HCT116 (cell line): ENCODE measurements around the gene FOXF1. TPM values are rescaled to one million over a fixed set of nuclear protein-coding genes. Genes with fewer than 3 reads are reported as not detected.

Experiments used
- ATAC-seq: fragments of 200-7000 bp; cut with Tn5 transposase; 2 replicates; pipeline ENCODE4 v1.9.1; 2020; ENCODE audit warnings: mild to moderate bottlenecking, moderate library complexity
- BruUV-seq: library from RNA; stranded (reverse); fragments of 400-500 nt; replicated peaks from 2 replicates; lab custom pipeline; 2021; lab: Mats Ljungman, UMichigan
- CTCF ChIA-PET: fragments of 300-600 bp; sonication (Branson Sonifier 250); formaldehyde crosslinking; loops from one replicate; lab custom pipeline; 2021; ENCODE audit warnings: antibody characterized with exemption; lab: Charles Lee
- POLR2A ChIA-PET: fragments of 300-600, 350-600 bp; sonication (Branson Sonifier 250); formaldehyde crosslinking; loops from one replicate; lab custom pipeline; 2021; ENCODE audit warnings: antibody characterized with exemption; lab: Charles Lee
- RAD21 ChIA-PET, 2 experiments: fragments of 300-600 bp; sonication (Branson Sonifier 250); formaldehyde crosslinking; loops; one replicate each; lab custom pipeline; 2023; ENCODE audit warnings: low total read pairs in 2 of 2; ENCODE audit not compliant: uncharacterized antibody in 2 of 2, unreplicated experiment in 2 of 2, low non-redundant PET in 1 of 2; lab: Charles Lee
- DNase-seq: peaks from one replicate; pipeline ENCODE4 v3.0.0-alpha.2; 2010; ENCODE audit warnings: low read depth, low spot score
- H2AFZ ChIP-seq: fragments of 200-600 bp; shearing (Covaris generic), sonication (generic); 2 replicates; pipeline ENCODE4 v1.6.1; 2017; ENCODE audit warnings: low read depth, mixed run types, mixed read lengths, antibody characterized with exemption, low read length; ENCODE audit not compliant: poor library complexity, severe bottlenecking
- H3K27ac ChIP-seq: 2 replicates; pipeline ENCODE4 v1.5.1; 2012; ENCODE audit warnings: low read depth, low read length
- H3K27me3 ChIP-seq: fragments of 200-600 bp; sonication (generic); 2 replicates; pipeline ENCODE4 v1.6.1; 2016; ENCODE audit warnings: mixed run types, low read length, mixed read lengths; ENCODE audit not compliant: insufficient read depth
- H3K36me3 ChIP-seq, 2 experiments: fragments of 200-500 bp in 1 of 2; fragments of 200-600 bp in 1 of 2; sonication (Bioruptor generic) in 1 of 2; sonication (generic) in 1 of 2; 2 replicates each; pipeline versions ENCODE4 v1.5.1 to v1.6.1; 2014 to 2016; ENCODE audit warnings: low read length in 2 of 2, inconsistent platforms in 1 of 2, mixed read lengths in 1 of 2, mixed run types in 1 of 2; ENCODE audit not compliant: insufficient read depth in 2 of 2, control insufficient read depth in 1 of 2
- H3K4me1 ChIP-seq, 2 experiments: fragments of 200-600 bp in 1 of 2; sonication (generic) in 1 of 2; 2 replicates each; pipeline versions ENCODE4 v1.5.1 to v1.6.1; 2012 to 2017; ENCODE audit warnings: low read length in 2 of 2, inconsistent platforms in 1 of 2, mild to moderate bottlenecking in 1 of 2, mixed read lengths in 1 of 2, mixed run types in 1 of 2, moderate library complexity in 1 of 2; ENCODE audit not compliant: insufficient read depth in 2 of 2, control insufficient read depth in 1 of 2
- H3K4me2 ChIP-seq: fragments of 200-600 bp; sonication (generic); 2 replicates; pipeline ENCODE4 v1.6.1; 2017; ENCODE audit warnings: mixed run types, low read length, mixed read lengths
- H3K4me3 ChIP-seq, 2 experiments: fragments of 200-600 bp in 1 of 2; sonication (generic) in 1 of 2; replicated peaks in 1 of 2; 2 replicates each; pipeline ENCODE4 v1.5.1; 2011 to 2016; ENCODE audit warnings: low read length in 2 of 2, control low read depth in 1 of 2, low read depth in 1 of 2, mild to moderate bottlenecking in 1 of 2, mixed read lengths in 1 of 2, mixed run types in 1 of 2
- H3K79me2 ChIP-seq: fragments of 200-600 bp; sonication (generic); 2 replicates; pipeline ENCODE4 v1.6.1; 2017; ENCODE audit warnings: mild to moderate bottlenecking, mixed run types, low read length, moderate library complexity, mixed read lengths; ENCODE audit not compliant: insufficient read depth
- H3K9ac ChIP-seq: fragments of 200-600 bp; sonication (generic); 2 replicates; pipeline ENCODE4 v1.6.1; 2016; ENCODE audit warnings: low read length, mixed read lengths
- H3K9me2 ChIP-seq: fragments of 200-600 bp; sonication (generic), shearing (Covaris generic); 2 replicates; pipeline ENCODE4 v1.6.1; 2017; ENCODE audit warnings: mixed run types, mild to moderate bottlenecking, moderate library complexity; ENCODE audit not compliant: insufficient read depth
- H3K9me3 ChIP-seq, 2 experiments: fragments of 200-500 bp in 1 of 2; fragments of 200-600 bp in 1 of 2; sonication (Bioruptor generic) in 1 of 2; sonication (generic) in 1 of 2; 2 replicates each; pipeline ENCODE4 v1.6.1; 2014 to 2017; ENCODE audit warnings: low read length in 2 of 2, mixed read lengths in 2 of 2, inconsistent platforms in 1 of 2, low read depth in 1 of 2, mild to moderate bottlenecking in 1 of 2, mixed run types in 1 of 2, moderate library complexity in 1 of 2; ENCODE audit not compliant: control insufficient read depth in 1 of 2, insufficient read depth in 1 of 2
- H4K20me1 ChIP-seq: fragments of 200-600 bp; sonication (generic), shearing (Covaris generic); 2 replicates; pipeline ENCODE4 v1.6.1; 2017; ENCODE audit warnings: mixed run types, mild to moderate bottlenecking, moderate library complexity; ENCODE audit not compliant: insufficient read depth
- CBX3 ChIP-seq: IDR thresholded peaks from 2 replicates; pipeline ENCODE4 v1.6.1; 2012; ENCODE audit warnings: low read depth
- CTCF ChIP-seq, 3 experiments: fragments of 200-600 bp in 1 of 3; sonication (generic) in 1 of 3; IDR thresholded peaks in 2 of 3; conservative IDR thresholded peaks in 1 of 3; 2 replicates each; pipeline ENCODE4 v1.5.1; 2012 to 2017; ENCODE audit warnings: low read depth in 2 of 3, low read length in 2 of 3, antibody characterized with exemption in 1 of 3, borderline replicate concordance in 1 of 3, control low read depth in 1 of 3, mild to moderate bottlenecking in 1 of 3, mixed read lengths in 1 of 3, mixed run types in 1 of 3, moderate library complexity in 1 of 3; ENCODE audit not compliant: insufficient read depth in 1 of 3
- EGR1 ChIP-seq: IDR thresholded peaks from 2 replicates; pipeline ENCODE4 v1.6.1; 2012; ENCODE audit warnings: low read depth
- EZH2 ChIP-seq: fragments of 200-600 bp; sonication (generic); IDR thresholded peaks from 2 replicates; pipeline ENCODE4 v1.6.1; 2017; ENCODE audit warnings: antibody characterized with exemption, mixed run types
- EZH2phosphoT487 ChIP-seq: fragments of 200-600 bp; IDR thresholded peaks from 2 replicates; pipeline ENCODE4 v1.6.1; 2018; ENCODE audit warnings: antibody characterized with exemption, borderline replicate concordance
- JUND ChIP-seq: IDR thresholded peaks from 2 replicates; pipeline ENCODE4 v1.6.1; 2012
- MAX ChIP-seq: IDR thresholded peaks from 2 replicates; pipeline ENCODE4 v1.6.1; 2012
- RAD21 ChIP-seq: IDR thresholded peaks from 2 replicates; pipeline ENCODE4 v1.6.1; 2012; ENCODE audit warnings: low read depth, mild to moderate bottlenecking
- REST ChIP-seq: IDR thresholded peaks from 2 replicates; pipeline ENCODE4 v1.6.1; 2012; ENCODE audit warnings: low read depth
- SIN3A ChIP-seq: IDR thresholded peaks from 2 replicates; pipeline ENCODE4 v1.6.1; 2012; ENCODE audit warnings: low read depth
- SRF ChIP-seq: IDR thresholded peaks from 2 replicates; pipeline ENCODE4 v1.6.1; 2012; ENCODE audit warnings: low read depth
- TCF7L2 ChIP-seq: IDR thresholded peaks from 2 replicates; pipeline ENCODE4 v1.7.0; 2011; ENCODE audit warnings: borderline replicate concordance, inconsistent platforms; ENCODE audit not compliant: insufficient read depth, insufficient read length; ENCODE audit errors: extremely low read depth
- ZBTB33 ChIP-seq: IDR thresholded peaks from 2 replicates; pipeline ENCODE4 v1.6.1; 2011; ENCODE audit warnings: mild to moderate bottlenecking, low read length, moderate library complexity; ENCODE audit not compliant: insufficient replicate concordance; ENCODE audit errors: extremely low read depth
- intact Hi-C: fragments of 100-400 bp; cut with micrococcal nuclease; formaldehyde crosslinking; loops from 2 replicates; pipeline ENCODE4 v1.10.0; 2022
- total RNA-seq: library from RNA; stranded (reverse); gene quantifications from one replicate; pipeline ENCODE4 v1.2.1, GENCODE V29; 2021; ENCODE audit not compliant: unreplicated experiment
- TF ChIP-seq, protein P1 (sequence below): IDR thresholded peaks from 2 replicates; pipeline ENCODE4 v1.6.1; 2012

The FOXF1 gene
- total RNA-seq, 1 experiment from 2014 or later: 2.4 TPM

DNA sequence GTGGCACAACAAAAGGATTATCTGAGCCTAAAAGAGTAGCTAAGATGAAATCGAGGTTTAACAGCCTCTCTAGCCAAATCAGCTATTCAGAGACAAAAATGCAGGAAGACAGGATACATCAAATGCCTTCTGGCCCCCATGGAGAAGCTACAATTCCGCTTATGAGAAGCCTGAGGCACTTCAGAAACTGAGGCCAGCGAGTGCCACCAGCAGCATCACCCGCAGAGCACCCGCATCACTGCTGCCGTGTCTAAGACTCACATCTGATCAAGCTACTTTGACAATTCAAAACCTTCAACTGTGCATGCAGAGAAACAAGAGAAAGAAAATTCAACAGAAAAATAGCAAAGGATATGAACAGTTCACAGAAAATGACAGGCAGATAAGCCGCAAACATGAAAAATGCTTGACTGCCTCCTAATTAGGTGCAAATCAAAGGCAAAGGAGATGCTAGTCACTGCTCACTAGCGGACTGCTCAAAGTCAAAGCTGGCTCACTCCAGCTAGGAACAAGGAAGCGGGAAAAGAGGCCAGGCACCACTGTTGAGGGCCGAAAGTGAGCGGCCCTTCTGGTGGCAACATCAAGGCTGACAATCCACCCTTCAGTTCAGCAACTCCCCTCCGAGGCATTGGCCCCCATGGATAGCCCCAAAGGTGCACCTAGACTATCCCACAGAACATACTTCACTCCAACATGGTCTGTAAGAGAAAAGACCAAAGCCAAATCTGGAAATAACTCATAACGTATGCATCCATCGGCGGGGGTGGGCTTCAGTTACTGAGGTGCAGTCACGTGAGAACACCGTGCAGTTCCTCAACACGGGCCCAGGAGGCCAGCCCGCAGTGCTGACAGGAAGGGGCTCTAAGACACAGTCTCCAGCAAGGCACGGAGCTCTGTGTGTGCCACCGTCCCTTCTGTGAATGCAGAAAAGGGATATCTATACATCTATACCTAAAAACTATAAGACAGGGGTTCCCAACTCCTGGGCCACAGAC is 32.7 kb downstream of the FOXF1 start:
- Histone ChIP-seq H3K27me3 (no peaks in the 10 kb centered on the region), H3K9ac (no peak overlapping the region), H3K4me1 (no peaks in the 10 kb centered on the region), H3K79me2 (no peaks in the 10 kb centered on the region), H3K4me3 (no peak overlapping the region), H2AFZ (no peak overlapping the region), H3K9me3 (no peaks in the 10 kb centered on the region), H3K36me3 (peaks cover 36% of the 10 kb centered on the region in 2 experiments; a peak in 3 of 4 replicates), H4K20me1 (no peaks in the 10 kb centered on the region), H3K27ac (no peak overlapping the region), H3K4me2 (no peak overlapping the region), H3K9me2 (no peaks in the 10 kb centered on the region)
- ChIA-PET CTCF (no interaction called here), POLR2A (no interaction called here), RAD21 (no interaction called here)
- no peak for TF ChIP-seq TCF7L2
- TF ChIP-seq EZH2phosphoT487: no peak
- no peak for TF ChIP-seq CTCF (IDR thresholded peaks at IDR 0.05 in 2 of 3, conservative IDR thresholded peaks at IDR 0.05 in 1 of 3; ENCODE audit: borderline replicate concordance in 1 of 3, insufficient read depth in 1 of 3, low read depth in 2 of 3, low read length in 2 of 3)
- no peak for TF ChIP-seq MAX
- TF ChIP-seq SIN3A: no peak
- TF ChIP-seq EZH2: no peak
- no peak for TF ChIP-seq REST
- TF ChIP-seq CBX3: no peak
- TF ChIP-seq, protein P1, sequence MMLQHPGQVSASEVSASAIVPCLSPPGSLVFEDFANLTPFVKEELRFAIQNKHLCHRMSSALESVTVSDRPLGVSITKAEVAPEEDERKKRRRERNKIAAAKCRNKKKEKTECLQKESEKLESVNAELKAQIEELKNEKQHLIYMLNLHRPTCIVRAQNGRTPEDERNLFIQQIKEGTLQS: no peak
- no peak for TF ChIP-seq JUND
- TF ChIP-seq EGR1: no peak
- no peak for TF ChIP-seq ZBTB33
- no peak for TF ChIP-seq SRF
- no peak for TF ChIP-seq RAD21
- ATAC-seq (no peak), DNase-seq (no peak)
- intact Hi-C loops: no loop called here
- BruUV-seq: no TSS peak
